Measurements from ENCODE around the gene HCFC2. TPM values are rescaled to one million over a fixed set of nuclear protein-coding genes. Genes with fewer than 3 reads are reported as not detected.

Gene HCFC2
- total and polyA plus RNA-seq, 2 of the 8 experiments (the other 6 are each of a cell fraction or from before 2014, with no cell fraction given), result 0.62 to 1.8 TPM

DNA sequence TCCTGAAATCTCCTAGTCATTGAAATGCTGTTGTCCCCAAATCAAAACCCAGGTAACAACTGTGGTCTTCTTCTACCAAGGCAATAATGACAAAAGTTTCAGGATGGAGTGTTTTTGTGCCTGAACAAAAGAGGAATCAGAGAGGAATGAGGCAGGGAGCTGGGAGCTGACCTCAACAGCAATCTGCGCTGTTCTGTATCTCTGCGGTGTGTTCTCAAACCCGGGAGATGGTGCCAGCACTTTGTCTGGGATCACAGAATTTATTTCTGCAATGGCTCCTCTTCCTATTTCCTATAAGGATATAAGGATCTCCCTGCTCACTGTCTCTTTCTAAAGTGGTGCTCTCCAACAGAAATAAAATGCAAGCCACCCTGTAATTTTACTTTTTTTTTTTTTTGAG lies 13.9 kb upstream of the HCFC2 start:
- Histone ChIP-seq H3K4me1 (replicated peaks in 1 of 4; ENCODE audit: control insufficient read depth in 3 of 4, insufficient read depth in 4 of 4, low read length in 3 of 4) (peaks cover 2 to 9% (median 6%) of the 10 kb centered on the region in 4 experiments; a peak in 4 of 7 replicates), H3K56ac (replicated peaks; ENCODE audit: insufficient read length, low read depth, low read length) (peak overlapping the region; percentile 26), H3K79me1 (ENCODE audit: low read depth, low read length) (no peaks in the 10 kb centered on the region), H2AK5ac (ENCODE audit: low read depth, low read length) (no peak overlapping the region), H3K23ac (ENCODE audit: insufficient read length) (no peak overlapping the region), H3K14ac (ENCODE audit: insufficient read length) (no peak overlapping the region), H4K91ac (replicated peaks; ENCODE audit: insufficient read length, low read length) (no peak overlapping the region), H2BK20ac (ENCODE audit: low read length) (0 out of 2 replicates have a peak overlapping the region, but pooled peaks have one; percentile 55), H3K9me3 (ENCODE audit: insufficient read depth in 2 of 2, low read depth in 1 of 2, low read length in 1 of 2) (no peaks in the 10 kb centered on the region), H3K36me3 (ENCODE audit: control insufficient read depth in 2 of 4, insufficient read depth in 4 of 4, low read length in 3 of 4) (no peaks in the 10 kb centered on the region), H3K4ac (replicated peaks; ENCODE audit: insufficient read length, low read depth, low read length) (no peak overlapping the region), H4K5ac (ENCODE audit: insufficient read length, low read depth, low read length) (no peak overlapping the region), H3K27me3 (replicated peaks in 1 of 4; ENCODE audit: control insufficient read depth in 3 of 4, extremely low read depth in 1 of 4, insufficient read depth in 3 of 4, low read length in 3 of 4) (peaks cover 0 to 3% (median 0%) of the 10 kb centered on the region in 4 experiments; a peak in 2 of 7 replicates), H3K4me2 (ENCODE audit: insufficient read depth in 1 of 2, low read depth in 2 of 2, low read length in 2 of 2) (peak overlapping the region; percentile 80 to 85), H4K8ac (ENCODE audit: extremely low read depth, insufficient read depth, low read length) (no peak overlapping the region), H2BK12ac (ENCODE audit: low read depth, low read length) (no peak overlapping the region), H2BK15ac (ENCODE audit: low read length) (0 out of 2 replicates have a peak overlapping the region, but pooled peaks have one; percentile 67), H2BK120ac (replicated peaks; ENCODE audit: low read depth, low read length) (peak overlapping the region; percentile 75), H3K79me2 (ENCODE audit: control insufficient read depth in 1 of 2, insufficient read depth in 2 of 2, low read length in 2 of 2) (no peaks in the 10 kb centered on the region), H3K9ac (replicated peaks in 1 of 4; ENCODE audit: extremely low read depth in 1 of 4, low read depth in 3 of 4, low read length in 3 of 4) (no peak overlapping the region), H2AFZ (ENCODE audit: low read length) (peak overlapping the region; percentile 97), H4K20me1 (replicated peaks in 1 of 2; ENCODE audit: control insufficient read depth in 1 of 2, insufficient read depth in 2 of 2, low read length in 2 of 2) (no peaks in the 10 kb centered on the region), H3K23me2 (ENCODE audit: low read depth, low read length) (peaks cover 11% of the 10 kb centered on the region), H3K18ac (ENCODE audit: extremely low read depth, low read length) (no peak overlapping the region), H3K27ac (ENCODE audit: low read depth, low read length) (no peak overlapping the region), H3K4me3 (ENCODE audit: extremely low read depth in 1 of 4, insufficient read depth in 2 of 4, low read depth in 3 of 4, low read length in 4 of 4) (peak overlapping the region; percentile 48 to 74 (median 61); a peak in 6 of 8 replicates), H2BK5ac (ENCODE audit: low read depth, low read length) (no peak overlapping the region)
- CTCF ChIA-PET (ENCODE audit: partially characterized antibody), result interaction anchor here (1.3 kb wide), 1 partner anchor 58 kb away, joined by 4 read pairs; no protein-coding TSS in a partner anchor
- DNase-seq (ENCODE audit: low read depth in 1 of 2, low spot score in 2 of 2) (no peak), FAIRE-seq (no peak)
- 62% methylated on average over 3 of the region's 3 CpGs; no CpG with 5 or more reads in 1 of the 2 experiments for WGBS, 2 experiments (ENCODE audit: extremely low coverage in 1 of 2, insufficient coverage in 1 of 2, insufficient read length in 1 of 2, insufficient replicate concordance in 2 of 2, low coverage in 1 of 2, low lambda C conversion rate in 2 of 2, missing lambda C conversion rate in 1 of 2)
- POLR2A ChIA-PET (ENCODE audit: partially characterized antibody), result interaction anchor here (1.0 to 2.4 kb wide), 5 partner anchors 8 to 85 kb away, joined by 3 to 7 read pairs (median 4); partner anchors contain the start of genes HCFC2 and TDG
- TF ChIP-seq RAD21 (IDR thresholded peaks at IDR 0.05 in 1 of 2, conservative IDR thresholded peaks at IDR 0.05 in 1 of 2; ENCODE audit: low read depth in 2 of 2, low read length in 2 of 2) (no peak), SP1 (IDR thresholded peaks at IDR 0.05; ENCODE audit: low read depth, low read length) (no peak), JUND (IDR thresholded peaks at IDR 0.05; ENCODE audit: low read length) (no peak), SUZ12 (IDR thresholded peaks at IDR 0.05; ENCODE audit: low read length) (no peak), EZH2 (IDR thresholded peaks at IDR 0.05; ENCODE audit: low read depth, low read length, severe bottlenecking) (no peak), GABPA (IDR thresholded peaks at IDR 0.05; ENCODE audit: borderline replicate concordance, insufficient read depth, low read length) (no peak), POLR2A (IDR thresholded peaks at IDR 0.05; ENCODE audit: control extremely low read depth in 1 of 2, low read depth in 2 of 2, low read length in 2 of 2) (no peak), HDAC2 (IDR thresholded peaks at IDR 0.05; ENCODE audit: borderline replicate concordance in 1 of 2, low read depth in 2 of 2, low read length in 2 of 2) (no peak)
- TF ChIP-seq, protein P1, sequence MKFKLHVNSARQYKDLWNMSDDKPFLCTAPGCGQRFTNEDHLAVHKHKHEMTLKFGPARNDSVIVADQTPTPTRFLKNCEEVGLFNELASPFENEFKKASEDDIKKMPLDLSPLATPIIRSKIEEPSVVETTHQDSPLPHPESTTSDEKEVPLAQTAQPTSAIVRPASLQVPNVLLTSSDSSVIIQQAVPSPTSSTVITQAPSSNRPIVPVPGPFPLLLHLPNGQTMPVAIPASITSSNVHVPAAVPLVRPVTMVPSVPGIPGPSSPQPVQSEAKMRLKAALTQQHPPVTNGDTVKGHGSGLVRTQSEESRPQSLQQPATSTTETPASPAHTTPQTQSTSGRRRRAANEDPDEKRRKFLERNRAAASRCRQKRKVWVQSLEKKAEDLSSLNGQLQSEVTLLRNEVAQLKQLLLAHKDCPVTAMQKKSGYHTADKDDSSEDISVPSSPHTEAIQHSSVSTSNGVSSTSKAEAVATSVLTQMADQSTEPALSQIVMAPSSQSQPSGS (IDR thresholded peaks at IDR 0.05; ENCODE audit: low read length), result no peak

All from H1 (cell line).